ENCODE measurements around the gene FOXP4.

Gene FOXP4, protein sequence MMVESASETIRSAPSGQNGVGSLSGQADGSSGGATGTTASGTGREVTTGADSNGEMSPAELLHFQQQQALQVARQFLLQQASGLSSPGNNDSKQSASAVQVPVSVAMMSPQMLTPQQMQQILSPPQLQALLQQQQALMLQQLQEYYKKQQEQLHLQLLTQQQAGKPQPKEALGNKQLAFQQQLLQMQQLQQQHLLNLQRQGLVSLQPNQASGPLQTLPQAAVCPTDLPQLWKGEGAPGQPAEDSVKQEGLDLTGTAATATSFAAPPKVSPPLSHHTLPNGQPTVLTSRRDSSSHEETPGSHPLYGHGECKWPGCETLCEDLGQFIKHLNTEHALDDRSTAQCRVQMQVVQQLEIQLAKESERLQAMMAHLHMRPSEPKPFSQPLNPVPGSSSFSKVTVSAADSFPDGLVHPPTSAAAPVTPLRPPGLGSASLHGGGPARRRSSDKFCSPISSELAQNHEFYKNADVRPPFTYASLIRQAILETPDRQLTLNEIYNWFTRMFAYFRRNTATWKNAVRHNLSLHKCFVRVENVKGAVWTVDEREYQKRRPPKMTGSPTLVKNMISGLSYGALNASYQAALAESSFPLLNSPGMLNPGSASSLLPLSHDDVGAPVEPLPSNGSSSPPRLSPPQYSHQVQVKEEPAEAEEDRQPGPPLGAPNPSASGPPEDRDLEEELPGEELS

DNA sequence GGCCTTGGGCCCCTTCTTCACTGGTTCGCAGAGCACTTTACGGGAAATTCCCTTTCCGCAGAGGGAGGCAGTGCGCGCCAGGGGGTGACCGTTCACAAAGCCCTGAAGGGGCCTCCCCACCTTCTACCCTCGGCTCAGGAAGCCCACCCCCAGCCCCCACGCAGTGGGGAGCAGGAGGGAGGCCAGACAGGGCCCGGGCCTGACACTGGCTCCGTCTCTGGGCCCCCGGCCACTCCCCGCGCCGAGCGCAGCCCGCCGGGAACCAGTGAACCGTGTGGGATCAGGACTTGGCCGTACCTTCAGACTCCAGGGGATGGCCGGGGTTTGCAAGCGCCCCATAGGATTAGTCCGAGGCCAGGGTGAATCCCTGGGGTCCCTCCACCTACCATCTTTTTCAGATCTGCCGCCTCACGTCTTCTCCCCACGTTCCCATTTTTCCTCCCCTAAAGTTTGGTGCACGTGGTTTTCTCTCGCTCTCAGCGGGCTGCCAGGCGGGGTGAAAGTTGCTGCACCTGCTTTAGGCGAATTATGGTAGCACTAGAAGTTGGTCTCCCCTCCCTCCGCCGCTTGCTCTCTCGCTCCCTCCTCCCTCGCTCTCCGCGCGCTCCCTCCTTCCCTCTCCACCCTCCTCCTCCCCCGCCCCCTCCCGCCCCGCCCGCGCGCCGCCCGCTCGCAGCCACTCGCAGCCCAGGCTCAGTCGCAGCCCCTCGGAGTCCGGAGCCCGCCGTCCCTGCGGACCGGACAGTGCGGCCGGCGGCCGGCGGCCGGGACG, at the start of gene FOXP4:
Gene FOXP4, plus strand, starts transcription at position 679 of the 772 bp plus-strand sequence. CDS start 19,380 bp downstream, outside the sequence.
- ChIA-PET POLR2A (no interaction called here), CTCF (interaction anchor here (0.9 to 1.4 kb wide), 3 partner anchors 35 to 122 kb away, joined by 3 to 5 read pairs (median 3); no protein-coding TSS in a partner anchor)
- DNase-seq (ENCODE audit: low read depth, low spot score) = peak; percentile 55
- TF ChIP-seq, protein P1, sequence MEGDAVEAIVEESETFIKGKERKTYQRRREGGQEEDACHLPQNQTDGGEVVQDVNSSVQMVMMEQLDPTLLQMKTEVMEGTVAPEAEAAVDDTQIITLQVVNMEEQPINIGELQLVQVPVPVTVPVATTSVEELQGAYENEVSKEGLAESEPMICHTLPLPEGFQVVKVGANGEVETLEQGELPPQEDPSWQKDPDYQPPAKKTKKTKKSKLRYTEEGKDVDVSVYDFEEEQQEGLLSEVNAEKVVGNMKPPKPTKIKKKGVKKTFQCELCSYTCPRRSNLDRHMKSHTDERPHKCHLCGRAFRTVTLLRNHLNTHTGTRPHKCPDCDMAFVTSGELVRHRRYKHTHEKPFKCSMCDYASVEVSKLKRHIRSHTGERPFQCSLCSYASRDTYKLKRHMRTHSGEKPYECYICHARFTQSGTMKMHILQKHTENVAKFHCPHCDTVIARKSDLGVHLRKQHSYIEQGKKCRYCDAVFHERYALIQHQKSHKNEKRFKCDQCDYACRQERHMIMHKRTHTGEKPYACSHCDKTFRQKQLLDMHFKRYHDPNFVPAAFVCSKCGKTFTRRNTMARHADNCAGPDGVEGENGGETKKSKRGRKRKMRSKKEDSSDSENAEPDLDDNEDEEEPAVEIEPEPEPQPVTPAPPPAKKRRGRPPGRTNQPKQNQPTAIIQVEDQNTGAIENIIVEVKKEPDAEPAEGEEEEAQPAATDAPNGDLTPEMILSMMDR (IDR thresholded peaks at IDR 0.05; ENCODE audit: insufficient read depth, low read length, missing control alignments) = no peak
- peak within 1 kb of the TSS; percentile 83 for H3K4me3 ChIP-seq (ENCODE audit: low read depth, low read length)

DNA sequence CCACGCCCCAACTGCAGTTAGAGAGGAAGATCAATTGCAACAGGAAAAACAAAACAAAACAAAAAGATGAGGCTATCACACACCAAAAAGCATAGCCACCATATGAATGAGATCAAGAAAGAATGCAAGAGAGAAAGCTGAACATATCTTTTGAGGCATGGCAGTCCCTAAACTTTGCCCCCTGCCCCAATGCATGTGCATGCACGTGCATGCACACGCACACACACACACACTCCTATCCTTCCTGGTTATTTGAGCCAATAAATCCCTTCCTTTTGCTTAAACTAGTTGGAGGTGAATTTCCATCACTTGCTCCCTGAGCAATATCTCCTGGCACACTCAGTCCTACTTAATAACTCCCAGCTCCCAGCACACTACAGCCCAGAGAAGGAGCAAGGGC, 48.6 kb upstream of the FOXP4 start:
- POLR2A ChIA-PET = no interaction called here
- no peak for DNase-seq (ENCODE audit: low read depth, low spot score)
- CTCF ChIA-PET = interaction anchor here (0.9 to 1.3 kb wide), 5 partner anchors 12 to 105 kb away, joined by 3 to 4 read pairs (median 3); no protein-coding TSS in a partner anchor
- TF ChIP-seq, protein P1 (IDR thresholded peaks at IDR 0.05; ENCODE audit: insufficient read depth, low read length, missing control alignments) = no peak
- H3K4me3 ChIP-seq (ENCODE audit: low read depth, low read length) = no peak overlapping the region

DNA sequence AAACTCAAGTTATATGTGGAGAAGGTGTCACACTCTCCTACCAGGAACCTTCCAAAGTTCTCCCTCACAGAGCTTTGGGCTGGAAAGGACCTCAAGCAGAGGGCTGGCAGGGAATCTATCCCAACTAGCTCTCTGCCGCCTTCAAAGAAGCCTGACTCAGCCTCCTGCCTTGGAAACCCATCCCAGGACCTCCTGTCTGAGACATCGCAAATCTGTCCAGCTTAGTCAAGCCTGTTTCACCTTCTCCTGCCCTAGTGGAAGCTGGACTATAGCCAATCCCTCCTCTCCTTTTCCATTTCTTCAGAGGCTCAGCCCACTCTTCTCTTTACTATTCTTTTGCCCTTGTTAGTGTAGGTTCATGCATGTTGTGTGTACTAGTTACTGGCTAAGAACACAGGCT, 48.2 kb upstream of the FOXP4 start:
- no peak for DNase-seq (ENCODE audit: low read depth, low spot score)
- H3K4me3 ChIP-seq (ENCODE audit: low read depth, low read length) = no peak overlapping the region
- ChIA-PET CTCF (interaction anchor here (0.5 to 2.5 kb wide), 7 partner anchors 8 to 1351 kb away, joined by 3 to 8 read pairs (median 3); no protein-coding TSS in a partner anchor), POLR2A (no interaction called here)
- TF ChIP-seq, protein P1 (IDR thresholded peaks at IDR 0.05; ENCODE audit: insufficient read depth, low read length, missing control alignments) = no peak

DNA sequence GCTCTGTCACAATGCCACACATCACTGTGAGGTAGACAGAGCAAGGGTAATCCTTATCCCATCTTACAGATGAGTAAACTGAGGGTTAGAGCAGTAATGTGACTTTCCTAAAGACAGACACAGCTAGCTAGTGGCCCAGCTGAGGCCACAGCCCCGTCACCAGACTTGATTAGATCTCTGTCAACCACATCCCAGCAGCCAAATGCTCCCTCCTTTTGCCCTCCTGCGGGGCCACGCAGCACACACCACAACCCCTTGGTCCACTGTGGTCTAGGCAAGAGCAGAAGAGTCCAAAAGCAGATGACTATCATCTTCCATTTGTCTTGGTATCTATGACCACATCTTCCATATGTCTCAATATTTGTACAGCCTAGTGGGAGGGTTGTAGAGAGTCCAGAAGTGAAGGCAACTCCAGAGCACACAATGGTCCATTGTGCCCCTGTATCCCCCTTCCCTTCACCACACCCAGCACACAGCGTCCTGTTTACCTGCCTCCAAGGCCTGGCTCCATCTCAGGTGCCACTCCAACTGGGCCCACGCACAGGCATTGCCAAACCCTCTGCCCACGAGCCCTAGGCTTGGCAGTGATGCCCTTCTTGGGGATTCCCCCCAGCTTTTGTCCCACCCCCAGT, 47.1 kb upstream of the FOXP4 start:
- no peak overlapping the region for H3K4me3 ChIP-seq (ENCODE audit: low read depth, low read length)
- POLR2A ChIA-PET = no interaction called here
- CTCF ChIA-PET = interaction anchor here (1.3 to 2.5 kb wide), 3 partner anchors 9 to 131 kb away, joined by 3 to 8 read pairs (median 4); no protein-coding TSS in a partner anchor
- TF ChIP-seq, protein P1 (IDR thresholded peaks at IDR 0.05; ENCODE audit: insufficient read depth, low read length, missing control alignments) = no peak
- no peak for DNase-seq (ENCODE audit: low read depth, low spot score)

DNA sequence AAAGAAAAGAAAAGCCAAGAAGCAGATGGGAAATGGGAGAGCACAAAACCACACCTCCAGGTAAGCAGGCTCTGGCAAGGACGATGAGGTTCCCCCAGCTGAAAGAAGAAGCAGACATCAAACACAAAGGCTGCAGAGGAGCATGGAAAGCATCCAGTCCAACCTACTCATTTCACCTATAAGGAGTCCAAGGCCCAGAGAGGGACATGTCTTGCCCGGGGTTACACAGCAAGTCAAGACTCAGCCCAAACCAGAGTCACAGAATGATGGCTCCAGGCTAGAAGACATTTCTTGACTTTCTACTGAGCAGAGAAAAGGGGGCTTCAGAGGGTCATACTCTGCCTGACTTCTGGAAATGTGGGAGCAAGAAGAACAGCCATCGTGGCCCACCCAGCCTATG, 45.6 kb upstream of the FOXP4 start:
- ChIA-PET POLR2A (no interaction called here), CTCF (interaction anchor here (1.5 to 2.5 kb wide), 2 partner anchors 11 to 132 kb away, joined by 4 to 8 read pairs; no protein-coding TSS in a partner anchor)
- no peak for DNase-seq (ENCODE audit: low read depth, low spot score)
- TF ChIP-seq, protein P1 (IDR thresholded peaks at IDR 0.05; ENCODE audit: insufficient read depth, low read length, missing control alignments) = no peak
- no peak overlapping the region for H3K4me3 ChIP-seq (ENCODE audit: low read depth, low read length)

All from AG04449 (cell line).